K562 (cell line): Measurements from ENCODE around the gene MCC.

Experiments used
- GATAD2A ChIP-seq: fragments of 450-650 bp; IDR thresholded peaks from 2 replicates; pipeline ENCODE4 v1.6.1; 2017
- POLR2AphosphoS5 ChIP-seq: IDR thresholded peaks from 2 replicates; pipeline ENCODE4 v1.6.1; 2011; ENCODE audit warnings: mild to moderate bottlenecking, low read depth, low read length, moderate library complexity; ENCODE audit not compliant: control insufficient read depth, insufficient read depth
- SRSF1 ChIP-seq: fragments of 200-400 bp; formaldehyde crosslinking; IDR thresholded peaks from 2 replicates; pipeline ENCODE4 v1.6.1; 2017; ENCODE audit warnings: mild to moderate bottlenecking, low read depth, low read length, moderate library complexity
- ZNF274 ChIP-seq: IDR thresholded peaks from 2 replicates; pipeline ENCODE4 v1.6.1; 2011; ENCODE audit warnings: low read depth, mild to moderate bottlenecking, low read length, moderate library complexity, borderline replicate concordance
- TF ChIP-seq, protein P1 (sequence below): sonication (generic); formaldehyde crosslinking; IDR thresholded peaks from 2 replicates; pipeline ENCODE4 v1.8.1; 2022; ENCODE audit warnings: missing genetic modification reagents

DNA sequence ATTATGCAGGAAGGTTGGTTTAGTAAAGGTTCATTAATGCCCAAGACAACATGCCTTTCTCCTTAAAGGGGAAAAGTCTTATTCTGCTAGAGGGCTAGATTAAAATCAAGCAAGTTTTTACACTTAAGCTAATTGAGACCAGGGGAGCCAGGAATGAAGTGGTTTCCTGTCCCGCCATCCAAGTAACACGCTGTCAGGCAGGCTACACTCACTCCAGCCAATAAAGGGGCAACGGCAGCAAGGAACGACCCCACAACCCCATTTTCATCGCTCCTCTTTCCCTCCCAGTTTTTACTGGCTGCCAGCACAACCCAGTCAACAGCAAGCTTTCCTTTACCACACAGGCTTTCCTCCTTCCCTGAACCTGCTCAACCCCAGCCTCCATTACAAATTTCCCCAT lies 286.5 kb downstream of the MCC start:
- TF ChIP-seq GATAD2A: no peak
- no peak for TF ChIP-seq SRSF1
- TF ChIP-seq ZNF274: no peak
- TF ChIP-seq POLR2AphosphoS5: no peak
- TF ChIP-seq, protein P1, sequence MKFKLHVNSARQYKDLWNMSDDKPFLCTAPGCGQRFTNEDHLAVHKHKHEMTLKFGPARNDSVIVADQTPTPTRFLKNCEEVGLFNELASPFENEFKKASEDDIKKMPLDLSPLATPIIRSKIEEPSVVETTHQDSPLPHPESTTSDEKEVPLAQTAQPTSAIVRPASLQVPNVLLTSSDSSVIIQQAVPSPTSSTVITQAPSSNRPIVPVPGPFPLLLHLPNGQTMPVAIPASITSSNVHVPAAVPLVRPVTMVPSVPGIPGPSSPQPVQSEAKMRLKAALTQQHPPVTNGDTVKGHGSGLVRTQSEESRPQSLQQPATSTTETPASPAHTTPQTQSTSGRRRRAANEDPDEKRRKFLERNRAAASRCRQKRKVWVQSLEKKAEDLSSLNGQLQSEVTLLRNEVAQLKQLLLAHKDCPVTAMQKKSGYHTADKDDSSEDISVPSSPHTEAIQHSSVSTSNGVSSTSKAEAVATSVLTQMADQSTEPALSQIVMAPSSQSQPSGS (CRISPR knock-in tag): no peak
